ENCODE measurements around the gene MLH1.
A peak's percentile ranks its signal among the peaks of the same experiment; 100 is the strongest.
"Not testable (repeated sequence)": the region's sequence is repeated elsewhere in the genome, so short reads cannot be mapped to it uniquely, and the experiment has no call there.

The MLH1 gene

DNA sequence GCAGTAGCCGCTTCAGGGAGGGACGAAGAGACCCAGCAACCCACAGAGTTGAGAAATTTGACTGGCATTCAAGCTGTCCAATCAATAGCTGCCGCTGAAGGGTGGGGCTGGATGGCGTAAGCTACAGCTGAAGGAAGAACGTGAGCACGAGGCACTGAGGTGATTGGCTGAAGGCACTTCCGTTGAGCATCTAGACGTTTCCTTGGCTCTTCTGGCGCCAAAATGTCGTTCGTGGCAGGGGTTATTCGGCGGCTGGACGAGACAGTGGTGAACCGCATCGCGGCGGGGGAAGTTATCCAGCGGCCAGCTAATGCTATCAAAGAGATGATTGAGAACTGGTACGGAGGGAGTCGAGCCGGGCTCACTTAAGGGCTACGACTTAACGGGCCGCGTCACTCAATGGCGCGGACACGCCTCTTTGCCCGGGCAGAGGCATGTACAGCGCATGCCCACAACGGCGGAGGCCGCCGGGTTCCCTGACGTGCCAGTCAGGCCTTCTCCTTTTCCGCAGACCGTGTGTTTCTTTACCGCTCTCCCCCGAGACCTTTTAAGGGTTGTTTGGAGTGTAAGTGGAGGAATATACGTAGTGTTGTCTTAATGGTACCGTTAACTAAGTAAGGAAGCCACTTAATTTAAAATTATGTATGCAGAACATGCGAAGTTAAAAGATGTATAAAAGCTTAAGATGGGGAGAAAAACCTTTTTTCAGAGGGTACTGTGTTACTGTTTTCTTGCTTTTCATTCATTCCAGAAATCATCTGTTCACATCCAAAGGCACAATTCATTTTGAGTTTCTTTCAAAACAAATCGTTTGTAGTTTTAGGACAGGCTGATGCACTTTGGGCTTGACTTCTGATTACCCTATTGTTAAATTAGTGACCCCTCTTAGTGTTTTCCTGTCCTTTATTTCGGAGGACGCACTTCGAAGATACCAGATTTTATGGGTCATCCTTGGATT is at the start of gene MLH1:
Gene MLH1, plus strand, starts transcription at position 193 of the 958 bp plus-strand sequence. Its CDS starts 30 bp downstream, at position 223.
- no peak for DNase-seq

DNA sequence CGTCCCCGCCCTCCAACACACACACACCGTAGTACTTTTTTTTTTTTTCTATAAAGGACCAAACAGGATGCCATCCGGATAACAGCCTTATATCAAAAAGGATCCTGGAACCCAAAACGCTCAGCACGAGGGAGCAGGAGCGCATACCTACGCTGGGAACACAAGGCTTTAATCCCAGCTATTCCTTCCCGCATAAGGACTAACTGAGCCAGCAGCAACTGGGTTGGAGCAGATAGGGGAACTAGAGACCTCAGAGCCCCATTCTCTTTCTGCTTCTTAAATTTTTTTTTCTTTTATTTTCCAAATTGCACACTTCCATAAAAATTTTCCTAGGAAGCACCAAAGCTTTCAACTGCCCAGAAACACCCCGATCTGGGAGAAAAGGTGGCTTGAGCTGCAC is 49.7 kb upstream of the MLH1 start:
- DNase-seq, result no peak

DNA sequence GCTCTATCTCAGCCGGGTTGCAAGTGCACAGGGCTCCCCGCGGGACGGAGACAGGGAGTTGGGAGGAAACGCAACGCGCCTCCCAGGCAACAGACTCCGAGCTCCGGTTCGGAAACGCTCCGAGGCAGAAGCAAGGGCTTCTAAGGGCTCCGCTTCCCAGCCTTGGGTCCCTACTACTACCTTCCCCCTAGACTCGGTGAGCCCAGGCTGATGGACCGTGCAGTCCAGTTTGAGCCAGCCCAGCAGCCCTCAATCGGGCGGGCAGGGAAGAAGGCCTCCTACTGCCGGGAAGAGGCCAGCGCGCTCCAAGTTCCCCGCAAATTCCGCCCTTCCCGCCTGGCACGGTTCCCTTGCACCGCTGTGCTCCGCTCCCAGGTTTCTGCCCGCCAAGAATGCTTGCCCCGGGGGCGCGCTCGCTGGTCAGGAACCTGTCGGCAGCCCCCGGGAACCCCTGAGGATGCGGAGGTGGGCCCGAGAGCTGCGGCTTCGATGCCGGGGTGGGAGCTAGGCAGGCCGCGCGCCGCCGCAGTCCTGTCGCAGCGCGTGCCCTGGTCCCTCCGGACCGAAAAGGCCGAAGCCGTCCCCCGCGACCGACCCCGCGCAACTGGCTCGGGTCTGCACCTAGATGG is 49.2 kb upstream of the MLH1 start:
- DNase-seq, result peak; percentile 31

DNA sequence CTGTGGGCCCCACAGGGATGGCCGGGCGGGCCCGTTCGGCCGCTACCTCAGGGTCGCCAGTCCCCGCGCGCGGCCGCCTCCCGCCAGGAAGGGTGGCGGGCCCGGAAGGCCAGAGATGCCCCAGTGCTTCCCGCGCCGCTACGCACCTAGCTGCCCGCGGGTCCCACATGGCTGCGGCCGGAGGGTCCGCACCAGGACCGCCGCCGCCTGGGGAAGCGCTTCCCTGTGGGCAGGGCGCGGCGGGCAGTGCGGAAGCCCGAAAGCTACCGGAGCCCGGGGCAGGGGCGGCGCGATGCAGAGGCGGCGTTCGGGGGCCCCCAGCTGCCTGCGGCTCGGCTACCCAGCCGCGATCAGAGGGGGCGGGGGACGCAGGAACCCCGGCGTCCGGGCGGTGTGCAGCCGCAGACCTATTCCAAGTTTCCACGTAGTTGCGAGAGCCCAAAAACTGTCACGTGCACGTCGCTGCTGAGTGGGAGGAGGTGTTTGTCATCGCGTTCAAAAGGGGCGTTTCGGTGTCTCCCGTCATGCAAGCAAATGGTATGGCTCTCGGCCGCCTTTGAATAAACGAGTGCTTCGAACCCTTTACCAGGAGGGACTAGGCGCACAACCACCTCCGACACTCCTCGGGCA is 48.6 kb upstream of the MLH1 start, which contains the start of gene TRANK1:
Gene TRANK1, minus strand, starts transcription at position 414 of the 630 bp plus-strand sequence. Its CDS starts 245 bp downstream, at position 169.
- DNase-seq, result peak; percentile 24

DNA sequence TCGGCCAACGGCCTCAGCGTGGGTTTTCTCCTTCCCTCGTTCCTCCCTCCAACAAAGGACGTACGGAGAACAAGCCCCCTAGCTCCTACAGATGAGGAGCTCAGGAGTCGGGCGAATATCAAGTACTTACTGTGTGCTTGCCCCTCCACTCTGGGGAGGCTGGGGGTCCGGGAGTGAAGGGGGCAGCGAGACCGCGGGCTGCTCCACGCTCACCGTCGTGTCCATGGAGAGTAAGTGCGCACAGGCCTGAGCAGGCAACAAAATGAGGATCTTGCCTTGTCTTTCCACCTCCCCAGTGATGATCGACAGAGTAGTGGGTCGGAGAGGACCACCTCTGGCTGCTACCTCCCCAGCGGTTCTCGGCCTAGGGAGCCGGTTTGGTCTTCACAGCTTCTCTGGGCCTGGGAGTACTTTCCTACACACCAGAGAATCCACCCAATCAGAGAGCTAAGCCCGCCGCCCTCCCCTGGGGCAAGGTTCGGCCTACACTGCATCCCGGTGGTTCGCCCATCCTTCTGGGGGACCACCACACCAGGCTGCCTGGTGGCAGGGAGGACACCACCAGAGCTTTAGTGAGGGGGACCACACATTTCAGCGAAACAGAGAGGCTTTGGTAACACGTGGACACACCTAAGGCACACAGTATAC is 47.9 kb upstream of the MLH1 start:
- DNase-seq, result no peak

DNA sequence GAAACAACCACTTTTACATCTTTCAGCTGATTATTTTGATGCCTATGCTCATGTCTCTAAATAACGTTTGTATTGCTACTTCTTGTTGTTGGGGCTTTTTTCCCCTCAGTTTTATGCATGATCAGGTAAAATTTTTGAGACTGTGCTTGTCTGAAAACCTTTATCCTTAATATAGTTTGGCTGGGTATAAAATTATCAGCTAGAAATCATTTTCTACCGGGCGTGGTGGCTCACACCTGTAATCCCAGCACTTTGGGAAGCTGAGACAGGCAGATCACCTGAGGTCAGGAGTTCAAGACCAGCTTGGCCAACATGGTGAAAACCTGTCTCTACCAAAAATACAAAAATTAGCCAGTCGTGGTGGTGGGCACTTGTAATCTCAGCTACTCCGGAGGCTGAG is 45.5 kb upstream of the MLH1 start:
- DNase-seq, result not testable (repeated sequence)

DNA sequence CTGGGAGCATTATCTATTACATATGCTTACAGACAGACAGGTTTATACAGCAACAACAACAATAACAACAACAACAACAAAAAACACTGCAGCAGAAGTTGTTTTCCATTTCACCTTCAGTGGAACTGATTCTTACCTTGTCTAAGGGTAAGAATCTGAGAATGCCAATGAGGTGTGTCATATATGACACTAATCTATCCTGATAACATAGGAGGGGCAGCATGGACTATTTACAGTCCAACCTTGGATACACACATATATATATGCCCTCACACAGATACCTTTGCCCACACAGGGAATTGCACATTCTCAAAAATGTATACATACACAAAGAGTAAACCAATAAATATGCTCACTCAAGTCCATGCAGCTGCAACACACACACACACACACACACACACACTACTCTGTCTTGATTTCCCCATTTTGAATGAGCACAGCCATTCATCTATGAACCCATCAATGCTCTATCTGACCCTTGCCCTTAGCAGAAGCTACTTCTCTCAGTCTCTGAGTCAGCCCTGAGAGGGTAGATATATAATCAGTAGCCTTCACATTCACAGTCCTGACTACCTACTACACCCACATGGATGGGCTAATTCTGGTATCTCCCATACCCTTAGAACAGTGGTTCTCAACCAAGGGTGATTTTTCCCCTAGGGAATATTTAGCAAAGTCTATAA is 38.7 kb upstream of the MLH1 start:
- no peak for DNase-seq

DNA sequence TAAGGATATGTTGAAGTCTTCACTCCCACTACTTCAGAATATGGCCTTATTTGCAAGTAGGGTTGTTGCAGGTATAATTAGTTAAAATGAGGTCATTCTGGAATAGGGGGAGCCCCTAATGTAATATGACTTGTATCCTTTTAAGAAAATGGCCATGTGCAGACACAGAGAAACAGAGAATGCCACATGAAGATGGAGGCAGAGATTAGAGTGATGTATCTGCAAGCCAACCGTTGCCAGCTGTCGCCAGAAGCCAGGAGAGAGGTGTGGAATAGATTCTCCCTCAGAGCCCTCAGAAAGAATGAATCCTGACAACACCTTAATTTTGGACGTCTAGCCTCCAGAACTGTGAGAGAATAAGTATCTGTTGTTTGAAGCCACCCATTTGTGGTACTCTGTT is 37.2 kb upstream of the MLH1 start:
- no peak for DNase-seq

DNA sequence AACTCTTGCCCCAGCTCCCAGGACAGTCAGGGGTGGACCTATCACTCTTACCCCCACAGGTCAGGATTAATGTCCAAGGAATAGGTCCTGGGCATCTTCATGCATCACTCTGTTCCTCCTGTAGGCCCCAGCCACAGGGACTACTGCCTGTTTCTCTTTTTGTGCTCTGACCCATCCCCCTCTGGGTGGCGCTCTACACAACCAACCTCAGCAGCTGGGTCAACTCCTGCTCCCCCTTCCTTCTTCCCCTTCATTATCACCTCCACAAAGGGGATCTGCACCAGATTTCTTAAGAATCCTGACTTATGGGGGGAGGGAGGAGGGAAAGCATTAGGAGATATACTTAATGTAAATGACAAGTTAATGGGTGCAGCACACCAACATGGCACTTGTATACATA is 36.3 kb upstream of the MLH1 start:
- no peak for DNase-seq

DNA sequence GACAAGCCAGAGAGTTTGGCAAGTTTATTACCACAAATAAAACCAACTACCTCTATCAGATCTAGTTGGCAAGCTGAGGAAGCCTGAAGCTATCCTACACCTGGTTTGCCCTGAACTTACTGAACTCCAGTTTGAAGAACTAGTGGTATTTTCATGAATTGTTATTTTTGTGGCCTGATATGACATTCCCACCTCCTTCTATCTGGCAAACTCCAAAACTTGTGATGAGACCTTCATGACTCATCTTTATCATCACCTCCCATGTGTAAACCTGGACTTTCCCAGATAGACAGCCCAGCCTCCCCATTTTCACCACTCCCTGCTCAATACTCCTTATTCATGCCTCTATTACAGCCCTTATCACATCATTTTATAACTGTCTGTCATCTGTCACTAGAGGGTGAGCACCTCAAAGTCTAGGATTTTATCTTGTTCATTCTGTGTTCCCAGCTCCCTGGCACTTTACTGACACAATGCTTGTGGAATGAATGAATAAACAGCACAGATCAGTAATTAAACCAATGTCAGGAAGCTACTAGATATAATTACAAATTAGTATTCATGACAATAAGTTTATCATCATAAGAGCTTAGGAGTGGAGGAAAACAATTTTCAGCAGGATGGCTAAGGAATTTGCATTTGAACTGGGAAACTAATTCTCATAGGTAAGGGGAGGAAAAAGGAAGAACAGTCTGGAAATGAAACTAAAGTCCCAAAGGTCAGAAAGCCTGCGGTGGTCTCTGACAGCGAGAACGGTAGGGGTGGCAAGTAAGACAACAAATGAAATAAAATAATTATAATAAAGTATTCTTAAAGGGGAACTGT is 35.2 kb upstream of the MLH1 start:
- no peak for DNase-seq

DNA sequence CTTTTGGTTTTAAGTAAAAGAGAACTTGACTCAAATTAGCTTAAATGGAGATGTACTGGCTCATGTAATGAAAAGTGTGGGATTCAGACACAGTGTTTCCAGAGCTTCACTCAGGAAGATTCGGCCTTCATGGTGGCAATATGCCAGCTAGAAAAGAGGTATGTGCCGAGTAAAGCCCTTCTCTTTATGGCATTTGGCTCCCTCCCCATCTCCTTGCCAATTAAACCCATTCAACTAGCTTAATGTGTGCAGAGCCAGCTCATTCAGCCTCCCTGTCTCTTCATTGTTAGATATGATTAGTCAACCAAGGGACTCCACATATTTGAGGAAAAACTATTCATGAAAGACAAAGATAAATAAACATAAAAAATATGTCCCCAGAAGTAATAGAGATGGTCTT is 33.5 kb upstream of the MLH1 start:
- DNase-seq, result no peak

DNA sequence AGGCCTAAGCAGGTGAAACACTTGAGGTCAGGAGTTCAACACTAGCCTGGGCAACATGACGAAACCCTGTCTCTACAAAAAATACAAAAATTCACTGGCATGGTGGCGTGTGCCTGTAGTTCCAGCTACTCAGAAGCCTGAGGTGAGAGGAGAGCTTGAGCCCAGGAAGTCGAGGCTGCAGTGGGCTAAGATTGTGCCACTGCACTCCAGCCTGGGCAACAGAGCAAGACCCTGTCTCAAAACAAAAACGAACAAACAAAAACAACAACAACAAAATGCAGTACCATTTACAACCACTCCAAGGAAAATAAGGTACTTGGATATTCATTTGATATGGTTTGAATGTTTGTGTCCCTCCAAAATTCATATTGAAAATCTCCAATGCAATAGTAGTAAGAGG is 32.8 kb upstream of the MLH1 start:
- no peak for DNase-seq

DNA sequence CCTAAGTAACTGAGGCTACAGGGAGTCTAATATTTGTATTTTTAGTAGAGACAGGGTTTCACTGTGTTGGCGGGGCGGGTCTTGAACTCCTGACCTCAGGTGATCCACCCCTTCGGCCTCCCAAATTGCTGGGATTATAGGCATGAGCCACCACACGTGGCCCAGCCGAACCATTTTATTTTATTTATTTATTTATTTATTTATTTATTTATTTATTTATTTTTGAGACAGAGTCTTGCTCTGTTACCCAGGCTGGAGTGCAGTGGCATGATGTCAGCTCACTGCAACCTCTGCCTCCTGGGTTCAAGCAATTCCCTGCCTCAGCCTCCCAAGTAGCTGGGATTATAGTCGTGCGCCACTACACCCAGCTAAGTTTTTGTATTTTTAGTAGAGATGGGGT is 30.3 kb upstream of the MLH1 start:
- DNase-seq, result not testable (repeated sequence)

DNA sequence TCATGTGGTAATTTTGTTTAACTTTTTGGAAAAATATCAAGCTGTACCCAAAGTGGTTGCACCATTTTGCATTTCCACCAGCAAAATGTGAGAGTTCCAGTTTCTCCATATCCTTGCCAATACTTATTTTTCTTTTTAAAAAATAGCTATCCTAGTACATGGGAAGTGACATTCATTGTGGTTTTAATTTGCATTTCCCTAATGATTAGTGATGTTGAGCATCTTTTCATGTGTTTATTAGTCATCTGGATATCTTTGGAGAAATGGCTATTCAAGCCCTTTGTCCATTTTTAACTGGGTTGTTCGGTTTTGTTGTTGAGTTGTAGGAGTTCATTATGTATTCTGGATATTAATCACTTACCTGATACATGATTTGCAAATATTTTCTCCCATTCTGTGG is 29.0 kb upstream of the MLH1 start:
- DNase-seq, result no peak

DNA sequence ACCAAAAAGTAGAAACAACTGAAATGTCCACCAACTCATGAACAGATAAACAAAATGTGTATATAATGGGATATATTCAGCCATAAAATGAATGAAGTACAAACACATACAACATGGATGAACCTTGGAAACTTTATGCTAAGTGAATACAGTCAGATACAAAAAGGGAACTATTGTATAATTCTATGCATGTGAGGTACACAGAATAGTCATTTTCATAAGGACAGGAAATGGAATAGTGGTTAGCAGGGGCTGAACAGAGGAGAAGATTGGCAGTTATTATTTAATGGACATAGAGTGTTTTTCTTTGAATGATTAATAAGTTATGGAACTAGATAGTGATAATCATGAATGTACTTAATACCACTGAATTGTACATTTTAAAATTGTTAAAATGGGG is 28.5 kb upstream of the MLH1 start:
- no peak for DNase-seq

DNA sequence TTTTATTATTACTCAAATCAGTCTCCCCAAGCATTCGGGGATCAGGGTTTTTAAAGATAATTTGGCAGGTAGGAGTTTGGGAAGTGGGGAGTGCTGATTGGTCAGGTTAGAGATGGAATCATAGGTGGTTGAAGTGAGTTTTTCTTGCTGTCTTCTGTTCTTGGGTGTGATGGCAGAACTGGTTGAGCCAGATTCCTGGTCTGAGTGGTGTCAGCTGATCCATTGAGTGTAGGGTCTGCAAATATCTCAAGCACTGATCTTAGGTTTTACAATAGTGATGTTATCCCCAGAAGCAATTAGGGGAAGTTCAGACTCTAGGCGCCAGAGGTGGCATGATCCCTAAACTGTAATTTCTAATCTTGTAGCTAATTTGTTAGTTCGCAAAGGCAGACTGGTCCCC is 27.9 kb upstream of the MLH1 start:
- peak; percentile 40 for DNase-seq

DNA sequence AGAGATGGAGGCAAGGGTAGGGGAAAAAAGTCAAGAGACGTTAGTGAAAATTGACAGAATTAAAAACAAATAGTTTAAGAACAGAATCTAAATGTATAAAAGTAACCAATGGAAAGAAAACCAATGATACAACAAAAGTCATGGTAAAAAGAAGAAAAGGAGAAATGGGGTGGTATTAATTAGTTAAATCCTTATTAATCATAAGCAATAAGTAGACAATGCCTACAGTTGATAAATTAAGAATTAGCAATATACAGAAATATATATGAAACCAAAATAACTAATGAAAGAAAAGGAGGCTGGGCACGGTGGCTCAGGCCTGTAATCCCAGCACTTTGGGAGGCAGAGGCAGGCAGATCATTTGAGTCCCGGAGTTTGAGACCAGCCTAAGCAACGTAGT is 24.2 kb upstream of the MLH1 start:
- DNase-seq, result no peak

DNA sequence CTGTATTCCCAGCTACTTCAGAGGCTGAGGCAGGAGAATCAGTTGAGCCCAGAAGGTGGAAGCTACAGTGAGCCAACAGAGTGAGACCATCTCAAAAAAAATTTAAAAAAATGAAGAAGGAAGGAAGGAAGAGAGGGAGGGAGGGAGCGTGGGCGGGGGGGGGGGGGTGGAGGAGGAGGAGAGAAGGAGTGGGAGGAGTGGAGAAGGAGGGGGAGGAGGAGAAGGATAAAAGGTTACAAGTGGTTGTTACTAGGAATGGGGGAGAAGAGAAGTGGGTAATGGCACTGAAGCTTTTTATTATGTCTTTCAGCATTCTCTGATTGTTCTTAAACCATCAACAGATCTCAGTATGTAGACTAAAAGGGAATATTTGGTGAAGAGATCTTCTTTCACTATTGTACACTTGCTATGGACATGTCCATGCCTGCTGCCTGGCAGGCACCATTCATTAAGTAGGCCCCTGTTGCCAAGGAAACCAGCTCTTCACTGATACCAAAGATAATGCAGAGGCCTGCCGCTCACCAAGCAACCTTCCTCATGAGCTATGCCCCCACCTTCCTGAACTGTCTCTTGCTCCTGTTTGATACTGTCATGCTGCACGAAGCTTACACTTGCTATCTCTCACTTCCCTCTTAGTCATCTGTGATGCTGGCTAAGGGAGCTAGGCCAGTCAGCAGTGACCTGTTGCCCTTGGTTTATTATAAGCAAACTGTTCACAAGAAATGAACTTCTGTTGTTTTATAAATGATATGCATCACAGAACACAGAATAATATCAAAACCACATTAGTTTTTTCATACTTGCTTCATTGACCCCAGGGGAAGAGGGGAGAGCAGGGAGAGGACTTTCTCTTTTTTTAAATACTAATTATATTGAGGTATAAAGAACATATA is 23.5 kb upstream of the MLH1 start:
- peak; percentile 96 for DNase-seq

DNA sequence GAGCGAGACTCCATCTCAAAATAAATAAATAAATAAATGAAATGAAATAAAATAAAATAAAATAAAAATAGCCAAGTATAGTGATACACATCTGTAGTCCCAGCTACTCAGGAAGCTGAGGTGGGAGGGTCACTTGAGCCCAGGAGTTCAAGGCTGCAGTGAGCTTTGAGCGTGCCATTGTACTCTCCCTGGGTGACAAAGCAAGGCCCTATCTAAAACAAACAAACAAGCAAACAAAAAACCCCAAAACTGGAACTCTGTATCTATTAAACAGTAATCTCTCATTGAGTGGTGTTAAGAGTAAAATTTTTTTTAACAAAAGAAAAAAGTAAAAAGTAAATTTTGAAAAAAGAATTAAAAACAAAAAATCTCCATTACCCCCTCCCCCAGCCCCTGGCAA is 21.2 kb upstream of the MLH1 start:
- no peak for DNase-seq

DNA sequence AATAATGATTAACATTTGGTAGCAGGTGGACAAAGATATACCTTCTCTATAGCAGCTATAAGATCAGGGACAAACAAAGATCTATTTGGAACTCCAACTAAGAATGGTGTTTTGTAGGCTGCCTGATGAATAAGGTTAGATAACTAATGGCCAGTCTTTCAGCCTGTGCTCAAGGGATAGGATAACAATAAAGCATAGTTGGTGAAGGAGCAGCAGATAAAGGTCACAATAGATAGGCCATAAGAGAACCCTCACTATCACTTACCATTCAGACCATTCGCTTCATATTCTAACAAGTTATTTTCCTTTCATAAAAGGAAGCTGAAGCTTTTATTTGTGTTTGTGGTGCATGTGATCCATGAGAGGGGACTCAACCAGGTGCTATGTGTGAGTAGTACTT is 20.2 kb upstream of the MLH1 start:
- no peak for DNase-seq

DNA sequence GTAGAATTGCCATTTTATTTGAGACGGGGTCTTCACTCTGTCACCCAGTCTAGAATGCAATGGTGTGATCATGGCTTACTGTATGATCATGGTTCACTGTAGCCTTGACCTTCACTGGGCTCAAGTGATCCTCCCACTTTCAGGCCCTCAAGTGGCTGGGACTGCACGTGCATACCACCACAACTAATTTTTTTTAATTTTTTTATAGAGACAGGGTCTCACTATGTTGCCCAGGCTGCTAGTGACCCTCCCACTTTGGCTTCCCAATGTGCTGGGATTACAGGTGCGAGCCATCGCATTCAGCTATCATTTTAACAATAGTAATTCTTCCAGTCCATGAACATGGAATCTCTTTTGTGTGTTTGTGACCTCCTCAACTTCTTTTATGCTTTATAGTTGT is 12.3 kb upstream of the MLH1 start:
- DNase-seq, result no peak

All from NCI-H510A (cell line).